ENCODE data around the gene HBZ.
"Not testable (repeated sequence)": the region's sequence is repeated elsewhere in the genome, so short reads cannot be mapped to it uniquely, and the experiment has no call there.

The HBZ gene

GRCh38 chr16:177981-178667 lies 25.7 kb downstream of the HBZ start:
- FAIRE-seq (no peak), DNase-seq (ENCODE audit: low spot score) (no peak)

GRCh38 chr16:178668-179015 lies 26.2 kb downstream of the HBZ start:
- no peak for FAIRE-seq

GRCh38 chr16:179211-180092 lies 27.0 kb downstream of the HBZ start:
- FAIRE-seq (no peak), DNase-seq (ENCODE audit: low spot score) (no peak)

More at GRCh38 chr16:178668-179015, 26.2 kb downstream of the HBZ start:
- DNase-seq (ENCODE audit: low spot score): no peak

- FAIRE-seq: no peak
- DNase-seq (ENCODE audit: low spot score): no peak
Measured at GRCh38 chr16:180101-180675, 27.7 kb downstream of the HBZ start, which contains the start of gene HBQ1. Gene HBQ1 (plus strand): TSS chr16:180459. CDS start chr16:180487, 28 bp downstream.

GRCh38 chr16:180681-181564 lies 28.5 kb downstream of the HBZ start:
- FAIRE-seq (no peak), DNase-seq (ENCODE audit: low spot score) (no peak)

GRCh38 chr16:181565-182021 lies 29.1 kb downstream of the HBZ start:
- DNase-seq (ENCODE audit: low spot score) (no peak), FAIRE-seq (no peak)

GRCh38 chr16:183005-183404 lies 30.6 kb downstream of the HBZ start:
- FAIRE-seq: no peak
- no peak for DNase-seq (ENCODE audit: low spot score)

GRCh38 chr16:185213-185612 lies 32.8 kb downstream of the HBZ start:
- FAIRE-seq (no peak), DNase-seq (ENCODE audit: low spot score) (no peak)

- DNase-seq (ENCODE audit: low spot score) (no peak), FAIRE-seq (no peak)
Measured at GRCh38 chr16:185691-186090, 33.2 kb downstream of the HBZ start.

- FAIRE-seq: no peak
- DNase-seq (ENCODE audit: low spot score): no peak
Measured at GRCh38 chr16:187330-187729, 34.9 kb downstream of the HBZ start.

GRCh38 chr16:188674-189073 lies 36.2 kb downstream of the HBZ start:
- DNase-seq (ENCODE audit: low spot score) (no peak), FAIRE-seq (no peak)

GRCh38 chr16:189604-190186 lies 37.3 kb downstream of the HBZ start:
- FAIRE-seq: no peak
- no peak for DNase-seq (ENCODE audit: low spot score)

GRCh38 chr16:191831-192230 lies 39.4 kb downstream of the HBZ start:
- no peak for DNase-seq (ENCODE audit: low spot score)
- FAIRE-seq: no peak

- DNase-seq (ENCODE audit: low spot score): no peak
- FAIRE-seq: no peak
Measured at GRCh38 chr16:192686-193085, 40.2 kb downstream of the HBZ start.

- no peak for DNase-seq (ENCODE audit: low spot score)
- no peak for FAIRE-seq
Measured at GRCh38 chr16:193441-193840, 41.0 kb downstream of the HBZ start.

- DNase-seq (ENCODE audit: low spot score) (no peak), FAIRE-seq (no peak)
Measured at GRCh38 chr16:194516-194915, 42.1 kb downstream of the HBZ start.

- DNase-seq (ENCODE audit: low spot score): no peak
- no peak for FAIRE-seq
Measured at GRCh38 chr16:200388-200787, 47.9 kb downstream of the HBZ start.

- DNase-seq (ENCODE audit: low spot score) (no peak), FAIRE-seq (no peak)
Measured at GRCh38 chr16:203246-203645, 50.8 kb downstream of the HBZ start.

- FAIRE-seq; DNase-seq (ENCODE audit: low spot score): not testable (repeated sequence)
Measured at GRCh38 chr16:204046-204445, 51.6 kb downstream of the HBZ start.

Measured in urothelium cell line (cell line).